Stimulated activated CD4-positive, alpha-beta T cell treated with anti-CD3 and anti-CD28 coated beads, Interleukin-12 subunit alpha, Interleukin-12 subunit beta, amount 100 ng/mL, for 48 hours (primary cell): ENCODE measurements around the gene ZNF628.

Experiments used
- DNase-seq, 3 donors: peaks; one replicate each; pipeline ENCODE4 v3.0.0-alpha.2; 2020; ENCODE audit warnings: low read depth in 2 of 3, low spot score in 1 of 3

The ZNF628 gene

DNA sequence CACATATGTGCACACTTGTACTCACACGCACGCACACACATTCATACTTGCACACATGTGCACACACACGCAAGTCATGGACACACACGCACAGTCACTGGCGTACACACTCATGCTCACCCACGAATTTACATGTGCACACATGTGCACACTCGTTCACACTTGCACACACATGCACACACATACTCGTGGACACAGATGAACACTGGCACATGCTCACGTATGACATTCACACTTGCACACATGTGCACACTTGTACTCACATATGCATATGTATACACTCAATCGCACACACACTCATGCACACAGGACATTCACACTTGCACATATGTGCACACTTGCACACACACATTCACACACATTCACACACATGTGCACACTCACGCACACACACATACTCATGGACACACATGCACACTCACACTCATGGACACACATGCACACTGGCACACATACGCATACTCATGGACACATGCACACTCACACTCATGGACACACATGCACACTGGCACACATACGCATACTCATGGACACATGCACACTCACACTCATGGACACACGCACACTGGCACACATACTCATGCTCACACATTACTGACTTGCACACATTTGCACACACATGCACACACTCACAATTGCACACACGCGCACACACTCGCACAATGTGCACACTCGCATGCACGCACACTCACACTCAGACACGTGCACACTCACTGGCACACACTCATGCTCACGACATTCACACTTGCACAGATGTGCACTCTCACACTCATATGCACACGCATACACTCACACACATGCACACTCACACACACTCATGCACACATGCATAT is 51.0 kb downstream of the ZNF628 start:
- no peak for DNase-seq

DNA sequence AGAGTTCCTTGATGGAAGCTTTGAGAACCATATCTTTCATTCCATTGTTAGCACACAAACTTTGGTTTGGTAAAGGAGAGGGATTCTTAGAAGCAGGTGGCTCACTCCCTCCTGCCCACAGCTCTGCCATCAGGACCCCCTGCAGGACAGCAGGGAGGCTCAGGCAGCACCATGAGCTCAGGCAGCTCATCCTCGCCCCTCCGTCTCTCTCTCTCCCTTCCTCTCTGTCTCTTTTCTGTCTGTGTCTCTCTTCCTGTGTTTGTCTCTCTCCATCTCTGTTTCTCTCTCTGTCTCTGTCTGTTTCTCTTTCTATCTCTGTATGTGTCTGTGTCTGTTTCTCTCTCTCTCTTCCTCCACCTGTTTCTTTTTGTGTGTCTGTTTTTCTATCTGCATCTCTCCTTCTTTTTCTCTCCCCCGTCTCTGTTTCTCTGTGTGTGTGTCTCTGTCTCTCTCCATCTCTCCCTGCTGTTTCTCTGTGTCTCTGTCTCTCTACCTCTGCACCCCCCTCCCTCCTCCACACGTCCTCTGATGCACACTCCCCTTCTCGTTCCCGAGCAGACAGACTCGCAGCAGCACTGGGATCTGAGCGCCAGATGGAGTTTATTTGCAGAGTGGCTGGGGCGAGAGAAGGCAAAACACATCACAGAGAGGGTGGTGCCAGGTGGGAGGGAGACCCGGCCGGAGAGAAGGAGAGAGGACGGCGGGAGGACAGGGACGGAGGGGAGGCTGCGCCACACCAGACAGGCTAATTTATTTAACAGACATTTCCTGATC is 51.8 kb downstream of the ZNF628 start:
- DNase-seq: no peak

DNA sequence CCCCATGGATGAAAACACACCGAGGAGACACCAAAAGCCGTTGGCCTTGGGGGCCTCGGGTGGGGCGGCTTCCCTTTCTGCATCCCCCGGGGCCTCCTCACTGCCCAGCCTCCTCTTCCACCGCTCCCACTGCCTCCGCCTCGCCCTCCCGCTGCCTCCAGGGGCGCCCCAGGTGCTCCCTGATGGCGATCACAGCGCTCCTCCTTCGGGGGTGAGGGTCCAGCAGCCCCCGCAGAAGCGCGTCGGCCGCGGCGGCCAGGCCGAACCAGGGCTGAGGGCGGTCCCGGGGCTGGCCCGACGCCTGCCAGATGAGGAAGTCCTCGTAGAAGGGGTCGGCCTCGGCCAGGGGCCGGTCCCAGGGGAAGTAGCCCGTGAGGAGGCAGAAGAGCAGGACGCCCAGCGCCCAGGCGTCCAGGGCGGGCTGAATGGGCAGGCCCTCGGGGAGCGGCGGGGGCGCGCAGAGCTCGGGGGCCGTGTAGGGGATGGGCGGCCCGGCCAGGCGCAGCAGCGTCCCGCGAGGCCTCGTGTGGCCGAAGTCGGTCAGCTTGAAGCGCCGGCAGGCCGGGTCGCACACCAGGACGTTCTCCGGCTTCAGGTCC is 53.3 kb downstream of the ZNF628 start:
- no peak for DNase-seq

DNA sequence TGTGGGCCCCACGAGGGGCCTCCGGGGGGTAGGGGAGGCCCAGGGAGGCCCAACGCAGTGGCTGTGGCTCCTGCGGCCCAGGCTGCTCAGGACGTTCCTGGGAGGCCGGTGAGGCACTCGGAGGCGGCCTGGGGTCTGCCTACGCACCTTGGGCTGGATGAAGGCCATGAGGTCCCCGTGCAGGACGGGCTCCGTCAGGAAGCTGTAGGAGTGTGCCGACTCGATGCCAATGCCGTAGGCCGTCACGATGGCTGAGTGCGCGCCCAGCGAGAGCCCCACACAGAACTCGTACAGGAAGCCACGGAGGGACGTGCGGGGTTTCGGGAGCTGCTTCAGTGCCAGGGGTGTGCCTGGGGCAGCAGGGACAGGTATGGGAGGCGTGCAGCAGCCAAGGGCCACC is 54.6 kb downstream of the ZNF628 start:
- DNase-seq: no peak
